Keratinocyte (primary cell): ENCODE measurements around the gene JAKMIP2. TPM values are rescaled to one million over a fixed set of nuclear protein-coding genes. Genes with fewer than 3 reads are reported as not detected.

Experiments
- DNase-seq: peaks from one replicate; pipeline ENCODE4 v3.0.0-alpha.2; 2011; ENCODE audit warnings: low read depth, missing footprints, low spot score
- FAIRE-seq: peaks from 2 replicates; lab custom pipeline; 2011; peaks lifted over from hg19 to GRCh38; lab: Jason Lieb, UNC
- H2AFZ ChIP-seq: 2 replicates; pipeline ENCODE4 v1.6.0; 2012; ENCODE audit warnings: low read length, control low read depth, inconsistent platforms; ENCODE audit not compliant: control insufficient read depth
- H3K27ac ChIP-seq: 2 replicates; pipeline ENCODE4 v1.5.1; 2011; ENCODE audit warnings: low read length; ENCODE audit not compliant: control insufficient read depth, insufficient read depth
- H3K27me3 ChIP-seq: 3 replicates; pipeline ENCODE4 v1.6.0; 2011; ENCODE audit warnings: low read length; ENCODE audit not compliant: control insufficient read depth, insufficient read depth; ENCODE audit errors: extremely low read depth
- H3K36me3 ChIP-seq, 2 experiments: 2 replicates in 1 of 2; 3 replicates in 1 of 2; pipeline ENCODE4 v1.5.1; 2011; ENCODE audit warnings: low read length in 2 of 2, mild to moderate bottlenecking in 1 of 2; ENCODE audit not compliant: control insufficient read depth in 2 of 2, insufficient read depth in 2 of 2; ENCODE audit errors: extremely low read depth in 1 of 2
- H3K4me1 ChIP-seq: 3 replicates; pipeline ENCODE4 v1.5.1; 2011; ENCODE audit warnings: low read length; ENCODE audit not compliant: control insufficient read depth, insufficient read depth; ENCODE audit errors: extremely low read depth
- H3K4me2 ChIP-seq: 3 replicates; pipeline ENCODE4 v1.6.0; 2011; ENCODE audit warnings: low read depth, low read length; ENCODE audit not compliant: control insufficient read depth, insufficient read depth; ENCODE audit errors: extremely low read depth
- H3K4me3 ChIP-seq, 3 experiments: fragments of 200-600 bp in 1 of 3; sonication (generic) in 1 of 3; 2 replicates in 2 of 3; 3 replicates in 1 of 3; pipeline ENCODE4 v1.5.1; 2011 to 2016; ENCODE audit warnings: low read length in 3 of 3, mild to moderate bottlenecking in 3 of 3, control low read depth in 2 of 3, inconsistent platforms in 1 of 3, low read depth in 1 of 3, mixed read lengths in 1 of 3, mixed run types in 1 of 3, moderate library complexity in 1 of 3; ENCODE audit not compliant: control insufficient read depth in 2 of 3, insufficient read depth in 2 of 3; ENCODE audit errors: extremely low read depth in 1 of 3
- H3K79me2 ChIP-seq: 2 replicates; pipeline ENCODE4 v1.6.0; 2012; ENCODE audit warnings: low read length; ENCODE audit not compliant: control insufficient read depth, insufficient read depth
- H3K9ac ChIP-seq: 3 replicates; pipeline ENCODE4 v1.6.0; 2011; ENCODE audit warnings: low read length; ENCODE audit not compliant: control insufficient read depth, insufficient read depth; ENCODE audit errors: extremely low read depth
- H3K9me1 ChIP-seq: 3 replicates; pipeline ENCODE4 v1.6.0; 2011; ENCODE audit warnings: low read length; ENCODE audit not compliant: control insufficient read depth, insufficient read depth; ENCODE audit errors: extremely low read depth
- H3K9me3 ChIP-seq: 2 replicates; pipeline ENCODE4 v1.5.1; 2012; ENCODE audit warnings: low read depth, low read length; ENCODE audit not compliant: control insufficient read depth
- H4K20me1 ChIP-seq: 3 replicates; pipeline ENCODE4 v1.6.0; 2011; ENCODE audit warnings: low read length; ENCODE audit not compliant: control insufficient read depth, insufficient read depth; ENCODE audit errors: extremely low read depth
- EZH2 ChIP-seq: IDR thresholded peaks from one replicate; pipeline ENCODE4 v1.6.1; 2012; ENCODE audit warnings: inconsistent platforms, mild to moderate bottlenecking, low read length, moderate library complexity
- dilution Hi-C: fragments of 300-500 bp; cut with MboI; formaldehyde crosslinking; loops from one replicate; pipeline ENCODE4 v1.7.0; 2020; ENCODE audit warnings: low sequenced_read_pairs; ENCODE audit not compliant: extremely low pct_ligation_motif_present
- polyA plus RNA-seq, 5 experiments: library from polyadenylated mRNA; depleted of rRNA in 3 of 5; stranded (reverse) in 3 of 5; stranded (forward) in 1 of 5; unstranded in 1 of 5; fragments of >200 nt; gene quantifications; 1 replicate in 1 of 5; 2 replicates in 3 of 5; 3 replicates in 1 of 5; pipeline versions ENCODE4 v1.2.1 to v1.2.3, GENCODE V29; 2011 to 2012; ENCODE audit warnings: missing spikeins in 2 of 5, low read depth in 1 of 5, low replicate concordance in 1 of 5
- TF ChIP-seq, protein P1 (sequence below), 3 experiments: IDR thresholded peaks in 1 of 3; conservative IDR thresholded peaks in 1 of 3; optimal IDR thresholded peaks in 1 of 3; 2 replicates in 2 of 3; 3 replicates in 1 of 3; pipeline versions ENCODE3 to v1.5.1; 2011; ENCODE audit warnings: low read length in 3 of 3, mild to moderate bottlenecking in 3 of 3, moderate library complexity in 2 of 3, control low read depth in 1 of 3, inconsistent platforms in 1 of 3; ENCODE audit not compliant: insufficient read depth in 2 of 3; ENCODE audit errors: extremely low read depth in 1 of 3

The JAKMIP2 gene
- polyA plus RNA-seq, 1 donor (not counting 4 experiments of a cell fraction or from before 2014, with no cell fraction given): not detected

DNA sequence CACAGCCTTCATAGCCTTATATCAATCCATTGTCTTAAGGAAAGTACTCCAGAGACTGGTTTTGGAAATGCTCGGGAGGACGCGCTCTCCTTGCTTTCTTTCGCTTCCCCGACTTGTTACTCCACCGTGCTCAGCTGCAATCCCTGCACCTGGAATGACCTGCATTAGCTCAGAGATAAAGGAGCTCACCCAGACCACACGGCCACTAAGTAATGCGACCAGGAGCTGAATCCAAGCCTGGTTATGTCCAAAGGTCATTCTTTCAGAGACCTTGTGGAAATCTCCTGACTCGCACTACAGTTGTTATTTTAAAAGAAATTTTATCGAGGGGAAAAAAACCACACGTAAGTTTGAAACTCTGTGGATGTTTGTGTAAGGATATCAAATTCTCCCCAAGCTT, 137.3 kb downstream of the JAKMIP2 start:
- TF ChIP-seq, protein P1, sequence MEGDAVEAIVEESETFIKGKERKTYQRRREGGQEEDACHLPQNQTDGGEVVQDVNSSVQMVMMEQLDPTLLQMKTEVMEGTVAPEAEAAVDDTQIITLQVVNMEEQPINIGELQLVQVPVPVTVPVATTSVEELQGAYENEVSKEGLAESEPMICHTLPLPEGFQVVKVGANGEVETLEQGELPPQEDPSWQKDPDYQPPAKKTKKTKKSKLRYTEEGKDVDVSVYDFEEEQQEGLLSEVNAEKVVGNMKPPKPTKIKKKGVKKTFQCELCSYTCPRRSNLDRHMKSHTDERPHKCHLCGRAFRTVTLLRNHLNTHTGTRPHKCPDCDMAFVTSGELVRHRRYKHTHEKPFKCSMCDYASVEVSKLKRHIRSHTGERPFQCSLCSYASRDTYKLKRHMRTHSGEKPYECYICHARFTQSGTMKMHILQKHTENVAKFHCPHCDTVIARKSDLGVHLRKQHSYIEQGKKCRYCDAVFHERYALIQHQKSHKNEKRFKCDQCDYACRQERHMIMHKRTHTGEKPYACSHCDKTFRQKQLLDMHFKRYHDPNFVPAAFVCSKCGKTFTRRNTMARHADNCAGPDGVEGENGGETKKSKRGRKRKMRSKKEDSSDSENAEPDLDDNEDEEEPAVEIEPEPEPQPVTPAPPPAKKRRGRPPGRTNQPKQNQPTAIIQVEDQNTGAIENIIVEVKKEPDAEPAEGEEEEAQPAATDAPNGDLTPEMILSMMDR (optimal IDR thresholded peaks at IDR 0.05 in 1 of 3, IDR thresholded peaks at IDR 0.05 in 1 of 3, conservative IDR thresholded peaks at IDR 0.05 in 1 of 3; ENCODE audit: extremely low read depth in 1 of 3, insufficient read depth in 2 of 3, low read length in 3 of 3): no peak
- no peak for TF ChIP-seq EZH2
- no peak for DNase-seq
- Histone ChIP-seq H3K9me1 (no peaks in the 10 kb centered on the region), H3K79me2 (no peaks in the 10 kb centered on the region), H4K20me1 (no peaks in the 10 kb centered on the region), H3K4me3 (no peak overlapping the region), H3K9me3 (no peaks in the 10 kb centered on the region), H3K4me1 (no peaks in the 10 kb centered on the region), H3K4me2 (no peak overlapping the region), H3K27ac (no peak overlapping the region), H3K9ac (no peak overlapping the region), H2AFZ (no peak overlapping the region), H3K27me3 (no peaks in the 10 kb centered on the region), H3K36me3 (no peaks in the 10 kb centered on the region)
- dilution Hi-C loops: no loop called here
- FAIRE-seq: no peak

DNA sequence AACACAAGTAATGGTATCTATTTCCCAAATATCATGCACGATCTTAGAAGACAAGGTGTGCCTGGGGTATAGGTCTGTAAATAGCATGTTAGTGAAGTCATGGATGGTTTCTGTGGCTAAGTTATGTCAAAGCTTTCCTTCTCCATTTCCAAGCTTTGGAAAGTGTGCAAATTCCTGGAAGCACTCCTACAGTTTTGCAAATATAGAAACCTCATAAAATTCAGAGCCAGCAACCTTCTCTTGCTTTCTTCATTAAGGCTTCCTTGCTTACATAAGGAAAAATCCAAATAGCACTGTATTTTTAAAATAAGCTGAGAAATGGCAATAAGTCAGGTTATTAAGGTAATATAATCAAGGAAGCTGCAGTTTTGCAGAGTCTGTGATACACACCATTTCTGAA, 138.1 kb downstream of the JAKMIP2 start:
- Histone ChIP-seq H3K9me3 (no peaks in the 10 kb centered on the region), H3K79me2 (no peaks in the 10 kb centered on the region), H3K9ac (no peak overlapping the region), H3K9me1 (no peaks in the 10 kb centered on the region), H3K4me1 (no peaks in the 10 kb centered on the region), H3K27ac (no peak overlapping the region), H4K20me1 (no peaks in the 10 kb centered on the region), H3K27me3 (no peaks in the 10 kb centered on the region), H3K4me3 (no peak overlapping the region), H3K4me2 (no peak overlapping the region), H3K36me3 (no peaks in the 10 kb centered on the region), H2AFZ (no peak overlapping the region)
- FAIRE-seq (no peak), DNase-seq (no peak)
- dilution Hi-C loops: no loop called here
- TF ChIP-seq, protein P1 (optimal IDR thresholded peaks at IDR 0.05 in 1 of 3, IDR thresholded peaks at IDR 0.05 in 1 of 3, conservative IDR thresholded peaks at IDR 0.05 in 1 of 3; ENCODE audit: extremely low read depth in 1 of 3, insufficient read depth in 2 of 3, low read length in 3 of 3): no peak
